GM10266 (cell line): ENCODE results near the gene NVL.
"Not testable (repeated sequence)": the region's sequence is repeated elsewhere in the genome, so short reads cannot be mapped to it uniquely, and the experiment has no call there.

ENCODE experiments used
- DNase-seq: peaks from one replicate; pipeline ENCODE4 v3.0.0; 2012; ENCODE audit errors: extremely low spot score
- CTCF ChIP-seq: IDR thresholded peaks from 2 replicates; pipeline ENCODE4 v1.5.1; 2012; ENCODE audit warnings: mild to moderate bottlenecking, low read depth; ENCODE audit not compliant: control insufficient read depth, insufficient read depth; ENCODE audit errors: missing control alignments

NVL gene

GRCh38 chr1:224219011-224219611 is 110.9 kb downstream of the NVL start:
- no peak for DNase-seq
- TF ChIP-seq CTCF, result no peak

- TF ChIP-seq CTCF, result no peak
- no peak for DNase-seq
These were observed 112.0 kb downstream of the NVL start for GRCh38 chr1:224217655-224218623.

GRCh38 chr1:224216382-224216781 is 113.6 kb downstream of the NVL start:
- no peak for TF ChIP-seq CTCF
- DNase-seq, result no peak

- DNase-seq, result no peak
- TF ChIP-seq CTCF, result no peak
These were observed 116.4 kb downstream of the NVL start for GRCh38 chr1:224213438-224214119.

GRCh38 chr1:224212618-224213061 is 117.3 kb downstream of the NVL start:
- no peak for DNase-seq
- no peak for TF ChIP-seq CTCF

GRCh38 chr1:224211206-224211962 is 118.6 kb downstream of the NVL start:
- DNase-seq, result no peak
- no peak for TF ChIP-seq CTCF

GRCh38 chr1:224205931-224206538 is 123.9 kb downstream of the NVL start:
- not testable (repeated sequence) for DNase-seq
